GM18520 (cell line): ENCODE measurements around the gene HDAC4.

Experiments
- ATAC-seq: cut with Tn5 transposase; IDR thresholded peaks from one replicate; pipeline ENCODE4 v1.9.1; 2021; ENCODE audit not compliant: unreplicated experiment

Gene HDAC4

GRCh38 chr2:239385096-239386000 lies 15.5 kb downstream of the HDAC4 start:
- ATAC-seq = no peak

GRCh38 chr2:239383759-239384156 lies 17.1 kb downstream of the HDAC4 start:
- ATAC-seq = no peak

- no peak for ATAC-seq
Measured at GRCh38 chr2:239383036-239383758, 17.6 kb downstream of the HDAC4 start.

- ATAC-seq = no peak
Measured at GRCh38 chr2:239382384-239382880, 18.4 kb downstream of the HDAC4 start.

- ATAC-seq = no peak
Measured at GRCh38 chr2:239381709-239382134, 19.1 kb downstream of the HDAC4 start.

GRCh38 chr2:239380831-239381708 lies 19.8 kb downstream of the HDAC4 start:
- no peak for ATAC-seq

GRCh38 chr2:239379641-239380170 lies 21.1 kb downstream of the HDAC4 start:
- ATAC-seq = no peak

- ATAC-seq = no peak
Measured at GRCh38 chr2:239378918-239379640, 21.7 kb downstream of the HDAC4 start.

GRCh38 chr2:239378021-239378917 lies 22.6 kb downstream of the HDAC4 start:
- ATAC-seq = no peak

GRCh38 chr2:239377591-239377990 lies 23.2 kb downstream of the HDAC4 start:
- ATAC-seq = no peak

GRCh38 chr2:239376942-239377531 lies 23.8 kb downstream of the HDAC4 start:
- no peak for ATAC-seq

GRCh38 chr2:239376351-239376750 lies 24.5 kb downstream of the HDAC4 start:
- ATAC-seq = no peak

- ATAC-seq = no peak
Measured at GRCh38 chr2:239375278-239376061, 25.4 kb downstream of the HDAC4 start.

- ATAC-seq = no peak
Measured at GRCh38 chr2:239374896-239375277, 25.9 kb downstream of the HDAC4 start.

GRCh38 chr2:239372835-239373234 lies 28.0 kb downstream of the HDAC4 start:
- ATAC-seq = no peak

GRCh38 chr2:239371726-239372686 lies 28.8 kb downstream of the HDAC4 start:
- ATAC-seq = no peak
